Measurements from ENCODE around the gene TMEM45A.
"Not testable (repeated sequence)": the region's sequence is repeated elsewhere in the genome, so short reads cannot be mapped to it uniquely, and the experiment has no call there.

Gene TMEM45A

GRCh38 chr3:100492059-100493006, at the start of gene TMEM45A:
TMEM45A (plus strand) TSS chr3:100492619; CDS start chr3:100555212, 62,593 bp downstream.
- DNase-seq, result peak; percentile 49

GRCh38 chr3:100443690-100444089, 48.7 kb upstream of the TMEM45A start:
- DNase-seq, result no peak

GRCh38 chr3:100447067-100447466, 45.4 kb upstream of the TMEM45A start:
- DNase-seq, result not testable (repeated sequence)

- DNase-seq, result no peak
Measured at GRCh38 chr3:100448079-100448478, 44.3 kb upstream of the TMEM45A start.

GRCh38 chr3:100449214-100449613, 43.2 kb upstream of the TMEM45A start:
- DNase-seq, result no peak

- no peak for DNase-seq
Measured at GRCh38 chr3:100454677-100455076, 37.7 kb upstream of the TMEM45A start.

- DNase-seq, result no peak
Measured at GRCh38 chr3:100455841-100456550, 36.4 kb upstream of the TMEM45A start.

- no peak for DNase-seq
Measured at GRCh38 chr3:100456745-100457144, 35.7 kb upstream of the TMEM45A start.

GRCh38 chr3:100457811-100458210, 34.6 kb upstream of the TMEM45A start:
- no peak for DNase-seq

GRCh38 chr3:100458814-100459213, 33.6 kb upstream of the TMEM45A start:
- no peak for DNase-seq

GRCh38 chr3:100463002-100463401, 29.4 kb upstream of the TMEM45A start:
- DNase-seq, result peak; percentile 34

- no peak for DNase-seq
Measured at GRCh38 chr3:100463646-100464155, 28.7 kb upstream of the TMEM45A start.

GRCh38 chr3:100465892-100466777, 26.3 kb upstream of the TMEM45A start:
- DNase-seq, result no peak

GRCh38 chr3:100467133-100467532, 25.3 kb upstream of the TMEM45A start:
- no peak for DNase-seq

GRCh38 chr3:100468676-100469075, 23.7 kb upstream of the TMEM45A start:
- no peak for DNase-seq

GRCh38 chr3:100470951-100471350, 21.5 kb upstream of the TMEM45A start:
- no peak for DNase-seq

GRCh38 chr3:100471444-100471843, 21.0 kb upstream of the TMEM45A start:
- DNase-seq, result no peak

GRCh38 chr3:100477851-100478360, 14.5 kb upstream of the TMEM45A start:
- not testable (repeated sequence) for DNase-seq

GRCh38 chr3:100478521-100478920, 13.9 kb upstream of the TMEM45A start:
- DNase-seq, result not testable (repeated sequence)

GRCh38 chr3:100480081-100480480, 12.3 kb upstream of the TMEM45A start:
- no peak for DNase-seq

- DNase-seq, result no peak
Measured at GRCh38 chr3:100482176-100482575, 10.2 kb upstream of the TMEM45A start.

- DNase-seq, result no peak
Measured at GRCh38 chr3:100483529-100483928, 8.9 kb upstream of the TMEM45A start.

All from NCI-H2029 treated with DMSO at 0.1 percent for 48 hours (cell line).